ENCODE measurements around the gene TMEM107.

The TMEM107 gene

DNA sequence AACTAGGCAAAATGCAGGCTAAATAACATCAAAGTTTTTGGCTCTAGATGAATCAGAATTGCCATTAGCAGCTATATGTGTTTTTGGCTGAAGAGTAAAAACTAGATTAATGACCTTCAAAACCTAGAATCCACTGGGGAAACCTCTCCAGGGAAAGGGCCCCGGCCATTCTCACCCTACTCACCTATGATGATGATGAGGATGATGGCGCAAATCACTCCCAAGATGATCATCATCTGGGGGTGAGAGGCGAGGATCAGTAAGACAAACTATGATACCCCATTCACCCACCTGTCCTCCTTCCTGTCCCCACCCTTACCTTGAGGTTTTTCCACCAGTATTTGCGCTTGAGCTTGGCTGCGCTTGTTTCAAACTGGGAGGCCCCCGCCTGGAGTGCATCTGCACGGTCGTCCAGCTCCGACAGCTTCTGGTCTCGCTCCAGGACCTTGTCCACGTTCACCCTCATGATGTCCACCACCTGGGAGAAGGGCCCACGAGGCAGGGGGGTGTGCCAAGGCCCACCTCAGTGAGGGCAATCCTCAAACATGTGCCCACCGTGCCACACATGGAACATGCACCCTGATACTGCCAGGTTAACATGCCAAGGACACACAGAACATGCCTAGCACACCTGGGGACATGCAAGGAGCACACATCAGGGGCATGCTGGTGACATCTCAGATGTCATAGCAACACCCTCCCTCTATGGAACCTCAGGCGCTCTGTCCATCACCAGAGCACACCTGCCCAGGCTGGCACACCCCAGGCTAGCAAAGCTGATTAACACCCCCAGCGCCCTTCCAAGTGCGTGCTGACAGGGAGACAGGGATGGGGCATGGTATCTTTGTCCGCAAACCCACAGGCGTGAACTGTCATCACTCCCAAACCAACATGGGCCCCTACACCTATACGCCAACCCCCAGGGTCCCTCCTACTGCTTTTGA lies 14.6 kb downstream of the TMEM107 start:
- no peak for DNase-seq

GRCh38 chr17:8160741-8161221 lies 15.4 kb downstream of the TMEM107 start:
- peak; percentile 41 for DNase-seq

GRCh38 chr17:8160224-8160577 lies 16.0 kb downstream of the TMEM107 start:
- no peak for DNase-seq

- DNase-seq = no peak
Measured at GRCh38 chr17:8159459-8160223, 16.5 kb downstream of the TMEM107 start.

- no peak for DNase-seq
Measured at GRCh38 chr17:8159032-8159400, 17.2 kb downstream of the TMEM107 start.

GRCh38 chr17:8158267-8159031 lies 17.7 kb downstream of the TMEM107 start:
- peak; percentile 93 for DNase-seq

DNA sequence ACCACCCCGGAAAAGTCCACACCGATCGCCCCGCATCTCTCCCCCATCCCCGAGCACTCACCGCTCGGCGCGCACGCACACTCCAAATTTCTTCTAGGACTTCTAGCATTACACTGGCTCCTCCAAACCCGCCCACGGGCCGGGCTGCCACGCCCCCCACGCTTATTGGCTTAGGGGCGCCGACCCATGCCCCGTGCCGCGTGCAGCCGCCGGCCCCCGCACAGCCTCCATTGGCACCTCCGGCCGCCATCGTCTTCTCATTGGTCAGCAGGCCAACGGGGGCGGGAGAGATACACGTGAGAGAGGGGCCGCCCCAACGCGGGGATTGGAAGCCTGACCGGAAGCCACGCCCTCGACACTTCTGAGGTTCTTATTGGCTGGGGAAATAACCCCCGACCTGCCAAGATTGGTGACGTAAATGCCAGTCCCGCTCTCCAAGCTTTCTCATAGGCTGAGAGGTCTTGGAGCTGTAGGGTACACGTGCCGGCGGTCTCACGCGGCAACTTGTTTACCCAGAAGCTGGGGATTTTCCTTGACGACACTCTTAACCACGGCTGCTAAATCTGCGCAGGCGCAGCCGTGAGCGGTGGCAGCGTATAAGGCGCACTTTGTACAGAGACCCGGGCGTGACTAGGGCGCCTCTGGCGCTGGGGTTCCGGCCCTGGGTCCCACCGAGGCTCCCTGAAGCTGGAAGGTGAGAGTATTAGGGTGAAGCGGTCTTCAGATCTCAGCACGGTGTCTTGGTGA lies 19.8 kb downstream of the TMEM107 start:
- peak; percentile 100 for DNase-seq

DNA sequence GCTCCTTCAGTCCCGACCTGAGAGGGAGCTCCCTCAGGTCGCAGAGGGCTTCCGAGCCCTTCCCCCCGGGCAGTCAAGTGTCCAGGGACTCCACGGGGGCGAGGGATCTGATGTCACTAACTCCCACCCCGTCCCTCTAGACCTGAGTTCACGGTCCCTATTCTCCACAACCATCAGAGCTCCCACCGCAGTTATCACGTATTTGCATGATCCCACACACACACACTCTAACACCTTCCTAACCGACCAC lies 20.3 kb downstream of the TMEM107 start:
- DNase-seq = no peak

- no peak for DNase-seq
Measured at GRCh38 chr17:8155231-8155995, 20.8 kb downstream of the TMEM107 start.

GRCh38 chr17:8154608-8155155 lies 21.5 kb downstream of the TMEM107 start:
- no peak for DNase-seq

GRCh38 chr17:8153957-8154607 lies 22.1 kb downstream of the TMEM107 start:
- peak; percentile 93 for DNase-seq

DNA sequence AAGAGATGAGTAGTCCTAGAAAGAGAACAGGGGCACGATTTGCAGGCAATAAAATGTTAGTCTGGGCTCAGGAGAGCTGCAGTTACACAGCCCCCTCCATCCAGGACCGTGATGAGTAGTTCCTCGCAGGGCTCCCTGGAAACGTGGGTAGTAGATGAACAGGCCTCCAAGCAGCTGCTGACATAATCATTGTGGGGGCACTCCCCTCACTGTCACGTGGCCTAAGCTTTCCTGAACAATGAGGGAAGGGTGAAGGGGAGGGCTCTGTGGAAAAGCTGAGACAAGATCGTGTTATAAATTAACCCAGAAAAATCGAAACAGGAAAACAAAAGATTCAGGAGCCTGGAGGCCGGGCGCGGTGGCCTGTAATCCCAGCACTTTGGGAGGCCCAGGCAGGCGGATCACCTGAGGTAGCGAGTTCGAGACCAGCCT lies 22.6 kb downstream of the TMEM107 start:
- peak; percentile 81 for DNase-seq

- DNase-seq = no peak
Measured at GRCh38 chr17:8153031-8153451, 23.1 kb downstream of the TMEM107 start.

- DNase-seq = peak; percentile 95
Measured at GRCh38 chr17:8152112-8152775, 23.9 kb downstream of the TMEM107 start, which contains the start of gene PER1. Gene PER1 (minus strand): TSS chr17:8152404. CDS start chr17:8150706, 1,698 bp downstream.

DNA sequence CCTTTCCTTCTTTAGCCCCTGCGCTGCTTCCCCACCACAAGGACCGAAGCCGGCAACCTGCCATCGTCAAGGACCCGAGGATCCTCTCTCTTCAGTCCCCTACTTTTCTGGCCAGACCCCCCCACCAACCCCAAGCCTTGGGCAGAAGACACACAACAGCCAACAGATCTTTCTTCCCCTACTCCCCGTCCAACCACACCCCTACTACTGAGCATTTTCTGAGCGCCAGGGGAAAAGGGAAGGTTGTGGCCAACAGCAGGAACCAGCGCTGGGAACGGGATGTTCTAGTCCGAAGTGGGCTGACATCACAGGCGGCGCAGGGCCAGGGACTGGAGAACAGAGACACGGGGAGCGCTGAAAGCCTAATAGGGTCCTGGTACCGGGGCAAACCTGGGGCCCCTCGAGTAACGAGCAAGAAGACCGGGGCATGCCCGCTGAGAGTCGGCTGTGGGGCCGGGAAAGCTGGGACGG lies 24.5 kb downstream of the TMEM107 start:
- DNase-seq = peak; percentile 54

DNA sequence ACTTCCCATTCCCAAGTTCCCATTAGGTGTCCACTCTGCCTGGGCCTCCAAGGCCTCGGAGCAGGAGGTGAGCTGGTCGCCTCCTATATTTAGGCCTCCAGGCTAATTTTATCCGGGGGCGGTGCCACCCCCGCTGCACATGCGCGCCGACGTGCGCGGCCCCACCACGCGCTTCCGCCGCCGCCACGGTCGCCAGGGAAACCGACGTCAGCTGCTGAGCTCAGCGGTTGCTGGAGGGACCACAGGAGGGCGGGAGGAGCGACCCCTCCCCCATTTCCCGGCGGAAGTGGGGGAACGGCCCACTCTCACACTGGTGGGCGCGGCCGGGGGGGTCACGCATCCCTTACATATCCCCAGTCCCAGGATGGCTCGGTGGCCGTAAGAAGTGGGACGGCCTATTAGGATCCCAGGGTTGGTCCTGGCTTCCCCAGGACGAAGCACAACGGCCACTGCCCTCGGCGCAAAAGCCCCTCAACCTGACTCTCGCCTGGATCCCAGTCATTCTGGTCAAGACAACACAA lies 25.0 kb downstream of the TMEM107 start:
- DNase-seq = peak; percentile 89

- DNase-seq = no peak
Measured at GRCh38 chr17:8150194-8151119, 25.7 kb downstream of the TMEM107 start.

DNA sequence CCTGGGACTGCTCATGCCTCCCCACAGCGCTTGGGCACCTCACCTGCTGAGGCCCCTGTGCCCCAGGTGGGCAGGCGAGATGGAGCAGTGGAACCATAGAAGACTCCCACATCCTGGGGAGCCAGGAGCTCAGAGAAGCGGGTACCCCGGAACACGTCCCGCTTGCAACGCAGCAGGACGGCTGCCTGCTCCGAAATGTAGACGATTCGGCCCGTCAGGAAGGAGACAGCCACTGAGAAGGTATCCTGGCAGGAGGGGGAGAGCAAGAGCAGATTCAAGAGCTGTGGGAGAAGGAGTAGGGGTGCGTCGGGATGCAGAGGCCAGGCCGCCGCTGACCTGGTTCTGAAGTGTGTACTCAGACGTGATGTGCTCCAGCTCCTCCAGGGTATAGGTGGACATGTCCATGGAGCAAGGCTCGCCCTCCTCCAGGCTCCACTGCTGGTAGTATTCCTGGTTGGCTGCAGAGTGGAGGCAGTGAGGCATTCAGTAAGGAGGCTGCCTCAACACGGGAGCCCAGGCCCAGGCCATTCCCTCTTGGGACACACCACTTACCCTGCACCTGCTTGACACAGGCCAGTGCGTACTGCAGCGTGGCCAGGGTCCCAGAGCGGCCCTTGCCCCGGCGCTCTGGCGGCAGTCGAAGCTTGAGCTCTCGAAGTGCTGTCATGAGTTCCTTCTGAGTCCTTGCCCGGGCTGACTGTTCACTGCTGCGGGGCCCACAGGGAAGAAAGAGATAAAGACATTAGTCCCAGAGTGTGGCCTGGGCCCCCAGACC lies 26.6 kb downstream of the TMEM107 start:
- DNase-seq = no peak

Data from activated CD4-positive, alpha-beta T cell treated with anti-CD3 and anti-CD28 coated beads for 48 hours (primary cell).